Measurements from ENCODE around the gene CERS5.

DNA sequence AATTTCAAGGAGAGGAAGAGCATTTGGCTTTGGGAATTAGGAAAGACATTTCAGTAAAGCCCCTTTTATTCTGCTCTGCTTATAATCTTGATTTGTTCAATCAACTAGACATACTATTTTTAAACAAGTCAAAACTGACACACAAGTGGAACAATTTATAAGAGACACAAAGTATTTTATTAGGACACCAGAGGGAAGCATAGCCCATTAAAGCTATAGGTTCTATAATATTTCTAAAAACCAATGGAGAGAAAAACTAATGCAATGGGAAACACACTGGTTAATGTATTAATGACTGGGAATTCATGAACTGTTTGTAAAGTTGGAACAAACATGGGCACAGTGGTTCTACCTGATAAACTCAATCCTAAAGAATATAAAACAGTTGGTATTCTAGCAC, 15.3 kb upstream of the CERS5 start:
- no peak; the same call in 1 of the 2 replicates for TF ChIP-seq CTCF (IDR thresholded peaks at IDR 0.05; ENCODE audit: low read depth, low read length)
- no peak for TF ChIP-seq EZH2phosphoT487 (IDR thresholded peaks at IDR 0.05; ENCODE audit: low read depth)

Measured in OCI-LY3 (cell line).